ENCODE data around the gene OR52A1. TPM values are rescaled to one million over a fixed set of nuclear protein-coding genes. Genes with fewer than 3 reads are reported as not detected.
"Not testable (repeated sequence)": the region's sequence is repeated elsewhere in the genome, so short reads cannot be mapped to it uniquely, and the experiment has no call there.

The OR52A1 gene
- total and polyA plus RNA-seq, 5 donors, result not detected

GRCh38 chr11:5171856-5172255, 17.3 kb upstream of the OR52A1 start:
- H3K9me3 ChIP-seq (ENCODE audit: control insufficient read depth, low read length), result no peaks in the 10 kb centered on the region
- DNase-seq (no peak), ATAC-seq (no peak)
- no peak overlapping the region for H3K27ac ChIP-seq (ENCODE audit: low read length)
- H3K4me1 ChIP-seq (ENCODE audit: control insufficient read depth, insufficient read depth, low read length), result no peaks in the 10 kb centered on the region
- no peaks in the 10 kb centered on the region for H3K27me3 ChIP-seq (ENCODE audit: control insufficient read depth, insufficient read depth)
- 57% methylated on average over 2 of the region's 2 CpGs for WGBS
- no peak overlapping the region for H3K4me3 ChIP-seq (ENCODE audit: low read length)
- intact Hi-C loops (cut with DNase I), result no loop called here

- H3K4me1 ChIP-seq (ENCODE audit: control insufficient read depth, insufficient read depth, low read length); DNase-seq; ATAC-seq; H3K27ac ChIP-seq (ENCODE audit: low read length); H3K27me3 ChIP-seq (ENCODE audit: control insufficient read depth, insufficient read depth); H3K9me3 ChIP-seq (ENCODE audit: control insufficient read depth, low read length); H3K4me3 ChIP-seq (ENCODE audit: low read length); intact Hi-C loops (cut with DNase I): not testable (repeated sequence)
These were observed 11.3 kb upstream of the OR52A1 start for GRCh38 chr11:5165898-5166297.

GRCh38 chr11:5164807-5165206, 10.2 kb upstream of the OR52A1 start:
- ATAC-seq; H3K27me3 ChIP-seq (ENCODE audit: control insufficient read depth, insufficient read depth); H3K9me3 ChIP-seq (ENCODE audit: control insufficient read depth, low read length); intact Hi-C loops (cut with DNase I); H3K4me3 ChIP-seq (ENCODE audit: low read length); DNase-seq; H3K4me1 ChIP-seq (ENCODE audit: control insufficient read depth, insufficient read depth, low read length); H3K27ac ChIP-seq (ENCODE audit: low read length): not testable (repeated sequence)
- WGBS, result 75% methylated on average over 6 of the region's 6 CpGs

- no CpG with 5 or more reads among the region's 1 CpG for WGBS
- H3K27ac ChIP-seq (ENCODE audit: low read length); H3K9me3 ChIP-seq (ENCODE audit: control insufficient read depth, low read length); H3K27me3 ChIP-seq (ENCODE audit: control insufficient read depth, insufficient read depth); H3K4me3 ChIP-seq (ENCODE audit: low read length); H3K4me1 ChIP-seq (ENCODE audit: control insufficient read depth, insufficient read depth, low read length); intact Hi-C loops (cut with DNase I); ATAC-seq; DNase-seq: not testable (repeated sequence)
These were observed 6.5 kb upstream of the OR52A1 start for GRCh38 chr11:5161045-5161444.

- ATAC-seq; H3K27me3 ChIP-seq (ENCODE audit: control insufficient read depth, insufficient read depth); intact Hi-C loops (cut with DNase I); H3K4me1 ChIP-seq (ENCODE audit: control insufficient read depth, insufficient read depth, low read length); DNase-seq; H3K9me3 ChIP-seq (ENCODE audit: control insufficient read depth, low read length); H3K4me3 ChIP-seq (ENCODE audit: low read length); H3K27ac ChIP-seq (ENCODE audit: low read length): not testable (repeated sequence)
- 75% methylated on average over 4 of the region's 4 CpGs for WGBS
These were observed 5.7 kb upstream of the OR52A1 start for GRCh38 chr11:5160217-5160616.

GRCh38 chr11:5159806-5160205, 5.2 kb upstream of the OR52A1 start:
- Histone ChIP-seq H3K27me3 (ENCODE audit: control insufficient read depth, insufficient read depth) (no peaks in the 10 kb centered on the region), H3K4me1 (ENCODE audit: control insufficient read depth, insufficient read depth, low read length) (no peaks in the 10 kb centered on the region), H3K27ac (ENCODE audit: low read length) (no peak overlapping the region), H3K9me3 (ENCODE audit: control insufficient read depth, low read length) (no peaks in the 10 kb centered on the region), H3K4me3 (ENCODE audit: low read length) (no peak overlapping the region)
- no peak for DNase-seq
- intact Hi-C loops (cut with DNase I), result no loop called here
- no peak for ATAC-seq

GRCh38 chr11:5153574-5154431, 754 bp downstream of the OR52A1 start:
- WGBS, result 58% methylated on average over 3 of the region's 3 CpGs
- no peak for DNase-seq
- no peak for ATAC-seq
- Histone ChIP-seq H3K4me1 (ENCODE audit: control insufficient read depth, insufficient read depth, low read length) (no peaks in the 10 kb centered on the region), H3K27ac (ENCODE audit: low read length) (no peak overlapping the region), H3K4me3 (ENCODE audit: low read length) (no peak overlapping the region), H3K9me3 (ENCODE audit: control insufficient read depth, low read length) (no peaks in the 10 kb centered on the region), H3K27me3 (ENCODE audit: control insufficient read depth, insufficient read depth) (no peaks in the 10 kb centered on the region)
- intact Hi-C loops (cut with DNase I), result no loop called here

GRCh38 chr11:5151713-5152153, 2.8 kb downstream of the OR52A1 start:
- intact Hi-C loops (cut with DNase I), result no loop called here
- no peak overlapping the region for H3K27ac ChIP-seq (ENCODE audit: low read length)
- no peaks in the 10 kb centered on the region for H3K27me3 ChIP-seq (ENCODE audit: control insufficient read depth, insufficient read depth)
- no peaks in the 10 kb centered on the region for H3K4me1 ChIP-seq (ENCODE audit: control insufficient read depth, insufficient read depth, low read length)
- H3K4me3 ChIP-seq (ENCODE audit: low read length), result no peak overlapping the region
- H3K9me3 ChIP-seq (ENCODE audit: control insufficient read depth, low read length), result no peaks in the 10 kb centered on the region
- ATAC-seq (no peak), DNase-seq (no peak)
- WGBS, result 27% methylated on average over 3 of the region's 3 CpGs

- H3K27ac ChIP-seq (ENCODE audit: low read length); H3K4me3 ChIP-seq (ENCODE audit: low read length); H3K27me3 ChIP-seq (ENCODE audit: control insufficient read depth, insufficient read depth); ATAC-seq; intact Hi-C loops (cut with DNase I); H3K4me1 ChIP-seq (ENCODE audit: control insufficient read depth, insufficient read depth, low read length); H3K9me3 ChIP-seq (ENCODE audit: control insufficient read depth, low read length): not testable (repeated sequence)
- DNase-seq, result peak in 1 of 3 donors; percentile 39
- WGBS, result 94% methylated on average over 21 of the region's 21 CpGs
These were observed 10.4 kb downstream of the OR52A1 start for GRCh38 chr11:5144206-5144605.

- H3K27ac ChIP-seq (ENCODE audit: low read length), result no peak within 1 kb of the TSS
- no peaks in the 10 kb centered on the region for H3K4me1 ChIP-seq (ENCODE audit: control insufficient read depth, insufficient read depth, low read length)
- H3K4me3 ChIP-seq (ENCODE audit: low read length), result no peak within 1 kb of the TSS
- WGBS, result 83% methylated on average over 2 of the region's 2 CpGs
- no peak for DNase-seq
- no peaks in the 10 kb centered on the region for H3K27me3 ChIP-seq (ENCODE audit: control insufficient read depth, insufficient read depth)
- no peaks in the 10 kb centered on the region for H3K9me3 ChIP-seq (ENCODE audit: control insufficient read depth, low read length)
- ATAC-seq, result no peak
- intact Hi-C loops (cut with DNase I), result no loop called here
These were observed 16.6 kb downstream of the OR52A1 start, which contains the start of gene OR52A5 for GRCh38 chr11:5137996-5138395. OR52A5 (minus strand) TSS chr11:5138356; CDS start chr11:5132642, 5,714 bp downstream.

- no peaks in the 10 kb centered on the region for H3K9me3 ChIP-seq (ENCODE audit: control insufficient read depth, low read length)
- DNase-seq (no peak), ATAC-seq (no peak)
- no peaks in the 10 kb centered on the region for H3K27me3 ChIP-seq (ENCODE audit: control insufficient read depth, insufficient read depth)
- H3K27ac ChIP-seq (ENCODE audit: low read length), result no peak overlapping the region
- H3K4me1 ChIP-seq (ENCODE audit: control insufficient read depth, insufficient read depth, low read length), result no peaks in the 10 kb centered on the region
- 45% methylated on average over 1 of the region's 1 CpG for WGBS
- H3K4me3 ChIP-seq (ENCODE audit: low read length), result no peak overlapping the region
- intact Hi-C loops (cut with DNase I), result no loop called here
These were observed 17.5 kb downstream of the OR52A1 start for GRCh38 chr11:5137014-5137413.

All from right cardiac atrium (tissue), 5 donors.